Liver (tissue), 9 donors: ENCODE results near the gene SYNJ1. TPM values are rescaled to one million over a fixed set of nuclear protein-coding genes. Genes with fewer than 3 reads are reported as not detected.

Experiments used
- DNase-seq: peaks from one replicate; pipeline ENCODE4 v3.0.0-alpha.2; 2017; ENCODE audit warnings: low spot score
- H3K27ac ChIP-seq, 2 donors: one replicate each; pipeline ENCODE4 v1.7.0; 2013; ENCODE audit warnings: inconsistent platforms in 2 of 2, low read length in 2 of 2, control low read depth in 1 of 2, low read depth in 1 of 2, mild to moderate bottlenecking in 1 of 2
- H3K27me3 ChIP-seq, 4 donors: one replicate each; pipeline versions ENCODE4 v1.6.1 to v1.7.0; 2013; ENCODE audit warnings: low read length in 3 of 4, inconsistent platforms in 1 of 4, mild to moderate bottlenecking in 1 of 4, moderate library complexity in 1 of 4; ENCODE audit not compliant: control insufficient read depth in 4 of 4, insufficient read depth in 4 of 4
- H3K36me3 ChIP-seq, 4 donors: one replicate each; pipeline versions ENCODE4 v1.6.1 to v1.7.0; 2013; ENCODE audit warnings: low read length in 3 of 4, mild to moderate bottlenecking in 3 of 4, low read depth in 1 of 4, moderate library complexity in 1 of 4; ENCODE audit not compliant: control insufficient read depth in 4 of 4, insufficient read depth in 3 of 4
- H3K4me1 ChIP-seq, 4 donors: one replicate each; pipeline versions ENCODE4 v1.6.1 to v1.7.0; 2013; ENCODE audit warnings: low read length in 3 of 4, mild to moderate bottlenecking in 3 of 4, moderate library complexity in 1 of 4; ENCODE audit not compliant: control insufficient read depth in 4 of 4, insufficient read depth in 4 of 4
- H3K4me3 ChIP-seq, 3 donors: one replicate each; pipeline versions ENCODE4 v1.6.1 to v1.7.0; 2013; ENCODE audit warnings: low read length in 3 of 3, control low read depth in 1 of 3, low read depth in 1 of 3, mild to moderate bottlenecking in 1 of 3
- H3K9ac ChIP-seq, 2 donors: one replicate each; pipeline ENCODE4 v1.7.0; 2013; ENCODE audit warnings: low read length in 2 of 2, mild to moderate bottlenecking in 2 of 2, moderate library complexity in 2 of 2, control low read depth in 1 of 2, low read depth in 1 of 2
- H3K9me3 ChIP-seq, 4 donors: one replicate each; pipeline versions ENCODE4 v1.6.1 to v1.7.0; 2013; ENCODE audit warnings: low read length in 3 of 4; ENCODE audit not compliant: control insufficient read depth in 4 of 4
- ATF3 ChIP-seq: IDR thresholded peaks from 2 replicates; pipeline ENCODE4 v1.6.1; 2016; ENCODE audit warnings: antibody characterized with exemption
- CTCF ChIP-seq: fragments of 150-350 bp; IDR thresholded peaks from 2 replicates; pipeline ENCODE4 v1.5.1; 2017; ENCODE audit warnings: improper control_type of control experiment, low read depth, low read length; ENCODE audit not compliant: missing input control
- EGR1 ChIP-seq, 2 donors: IDR thresholded peaks; 2 replicates each; pipeline ENCODE4 v1.6.1; 2016 to 2018; ENCODE audit warnings: antibody characterized with exemption in 2 of 2, low read depth in 2 of 2
- FOXA1 ChIP-seq: IDR thresholded peaks from 2 replicates; pipeline ENCODE4 v1.6.1; 2016; ENCODE audit warnings: antibody characterized with exemption
- FOXA2 ChIP-seq: IDR thresholded peaks from 2 replicates; pipeline ENCODE4 v1.6.1; 2016; ENCODE audit warnings: antibody characterized with exemption
- GABPA ChIP-seq, 2 donors: IDR thresholded peaks in 1 of 2; conservative IDR thresholded peaks in 1 of 2; 2 replicates each; pipeline ENCODE4 v1.6.1; 2016; ENCODE audit warnings: antibody characterized with exemption in 2 of 2, mild to moderate bottlenecking in 1 of 2, moderate library complexity in 1 of 2
- HNF4A ChIP-seq, 2 donors: conservative IDR thresholded peaks; 2 replicates each; pipeline ENCODE4 v1.6.1; 2016; ENCODE audit warnings: antibody characterized with exemption in 2 of 2, mild to moderate bottlenecking in 2 of 2
- HNF4G ChIP-seq: IDR thresholded peaks from 2 replicates; pipeline ENCODE4 v1.6.1; 2016; ENCODE audit warnings: antibody characterized with exemption
- JUND ChIP-seq, 2 donors: IDR thresholded peaks; 2 replicates each; pipeline ENCODE4 v1.6.1; 2016; ENCODE audit warnings: antibody characterized with exemption in 2 of 2
- NR2F2 ChIP-seq: IDR thresholded peaks from 2 replicates; pipeline ENCODE4 v1.6.1; 2016; ENCODE audit warnings: antibody characterized with exemption
- RAD21 ChIP-seq, 2 donors: IDR thresholded peaks; 2 replicates each; pipeline ENCODE4 v1.6.1; 2016; ENCODE audit warnings: antibody characterized with exemption in 2 of 2, mild to moderate bottlenecking in 2 of 2
- REST ChIP-seq: IDR thresholded peaks from 2 replicates; pipeline ENCODE4 v1.6.1; 2016; ENCODE audit warnings: antibody characterized with exemption, mild to moderate bottlenecking
- RXRA ChIP-seq, 2 donors: IDR thresholded peaks; 2 replicates each; pipeline ENCODE4 v1.6.1; 2017 to 2018; ENCODE audit warnings: antibody characterized with exemption in 2 of 2, mild to moderate bottlenecking in 1 of 2
- SP1 ChIP-seq: IDR thresholded peaks from 2 replicates; pipeline ENCODE4 v1.6.1; 2018; ENCODE audit warnings: antibody characterized with exemption, mild to moderate bottlenecking
- WGBS: extraction: QIAGEN DNeasy Blood & Tissue Kit; methylation state at CpG from one replicate; pipeline ENCODE4 v1.1.7; 2013; 5-methylcytosine and 5-hydroxymethylcytosine counted together
- polyA plus RNA-seq, 2 donors: library from polyadenylated mRNA; stranded (reverse) in 1 of 2; unstranded in 1 of 2; fragments of 200-250 nt in 1 of 2; fragments of >200 nt in 1 of 2; fragmentation: Nextera tagmentation in 1 of 2; extraction: Ambion mirVana in 1 of 2; gene quantifications; one replicate each; pipeline versions ENCODE4 v1.2.1 to v1.2.3, GENCODE V29; 2013 to 2015
- total RNA-seq, 2 donors: library from RNA; depleted of rRNA; stranded (reverse); fragments of >200 nt; gene quantifications; one replicate each; pipeline ENCODE4 v1.2.3, GENCODE V29; 2014
- TF ChIP-seq, protein P1 (sequence below): IDR thresholded peaks from 2 replicates; pipeline ENCODE4 v1.6.1; 2016; ENCODE audit warnings: antibody characterized with exemption
- TF ChIP-seq, protein P2 (sequence below): IDR thresholded peaks from 2 replicates; pipeline ENCODE4 v1.6.1; 2016; ENCODE audit warnings: antibody characterized with exemption
- donor health status: healthy.
- donor health status: healthy.
- donor health status: healthy.
- donor health status: healthy.
- donor health status: healthy.

SYNJ1 gene
- total and polyA plus RNA-seq, 4 donors = 2.5 to 7.2 (median 5.0) TPM

DNA sequence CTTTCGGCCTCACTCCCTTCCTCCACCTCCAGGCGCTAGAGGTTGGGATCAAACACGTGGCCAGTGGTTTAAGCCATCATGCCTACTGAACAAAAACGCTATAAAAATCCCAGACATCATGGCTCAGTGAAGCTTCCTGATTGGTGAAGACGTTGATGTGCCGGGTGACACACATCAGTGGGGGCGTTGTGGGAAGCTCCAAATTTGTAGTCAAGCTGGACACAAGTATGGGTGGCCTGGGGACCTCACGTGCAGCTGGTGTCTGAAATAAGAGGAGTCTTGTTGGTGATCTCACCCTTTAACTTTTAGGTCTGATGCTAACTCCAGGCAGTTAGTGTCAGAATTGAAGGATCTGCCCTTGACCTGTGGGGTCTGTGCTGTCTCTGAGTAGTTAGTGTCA, 122.3 kb downstream of the SYNJ1 start:
- Histone ChIP-seq H3K27ac (no peak overlapping the region), H3K36me3 (peaks cover 12 to 52% (median 44%) of the 10 kb centered on the region in 4 donors), H3K27me3 (no peaks in the 10 kb centered on the region), H3K9ac (no peak overlapping the region), H3K9me3 (no peaks in the 10 kb centered on the region), H3K4me1 (no peaks in the 10 kb centered on the region), H3K4me3 (no peak overlapping the region)
- DNase-seq = no peak
- WGBS = 91% methylated on average over 8 of the region's 8 CpGs
- TF ChIP-seq REST (no peak), FOXA2 (no peak), GABPA (IDR thresholded peaks at IDR 0.05 in 1 of 2, conservative IDR thresholded peaks at IDR 0.05 in 1 of 2) (no peak), CTCF (no peak), JUND (IDR thresholded peaks at IDR 0.05) (no peak), ATF3 (no peak), RAD21 (IDR thresholded peaks at IDR 0.05) (no peak), SP1 (no peak), FOXA1 (no peak)
- TF ChIP-seq, protein P1, sequence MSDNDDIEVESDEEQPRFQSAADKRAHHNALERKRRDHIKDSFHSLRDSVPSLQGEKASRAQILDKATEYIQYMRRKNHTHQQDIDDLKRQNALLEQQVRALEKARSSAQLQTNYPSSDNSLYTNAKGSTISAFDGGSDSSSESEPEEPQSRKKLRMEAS = no peak

DNA sequence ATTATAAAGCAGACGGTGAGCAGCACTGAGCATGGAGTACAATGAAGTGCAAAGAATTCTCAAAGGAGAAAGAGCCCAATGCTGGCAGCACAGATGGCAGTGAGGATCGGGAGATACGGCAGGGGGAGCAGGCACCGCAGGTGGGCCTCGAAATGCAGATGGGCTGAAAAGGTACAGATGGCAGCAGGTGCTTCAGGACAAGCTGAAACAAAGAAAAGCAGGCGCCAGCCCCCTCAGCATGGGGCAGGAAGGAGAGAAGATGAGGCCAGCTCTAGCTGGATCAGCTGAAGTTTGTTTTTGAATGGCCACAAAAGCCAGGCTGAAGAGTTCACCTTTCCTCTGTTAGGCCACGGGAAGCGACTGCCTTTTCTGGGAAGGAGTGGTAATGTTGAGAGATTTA, 123.3 kb downstream of the SYNJ1 start:
- no peak overlapping the region for H3K27ac ChIP-seq
- H3K4me3 ChIP-seq = no peak overlapping the region
- no peaks in the 10 kb centered on the region for H3K27me3 ChIP-seq
- H3K9me3 ChIP-seq = no peaks in the 10 kb centered on the region
- H3K36me3 ChIP-seq = peaks cover 12 to 54% (median 45%) of the 10 kb centered on the region in 4 donors
- no peak overlapping the region for H3K9ac ChIP-seq
- no peak for TF ChIP-seq SP1
- TF ChIP-seq, protein P1 = no peak
- no peak for TF ChIP-seq REST
- no peak for TF ChIP-seq GABPA (IDR thresholded peaks at IDR 0.05 in 1 of 2, conservative IDR thresholded peaks at IDR 0.05 in 1 of 2)
- no peak for TF ChIP-seq RAD21 (IDR thresholded peaks at IDR 0.05)
- TF ChIP-seq NR2F2 = no peak
- TF ChIP-seq, protein P2, sequence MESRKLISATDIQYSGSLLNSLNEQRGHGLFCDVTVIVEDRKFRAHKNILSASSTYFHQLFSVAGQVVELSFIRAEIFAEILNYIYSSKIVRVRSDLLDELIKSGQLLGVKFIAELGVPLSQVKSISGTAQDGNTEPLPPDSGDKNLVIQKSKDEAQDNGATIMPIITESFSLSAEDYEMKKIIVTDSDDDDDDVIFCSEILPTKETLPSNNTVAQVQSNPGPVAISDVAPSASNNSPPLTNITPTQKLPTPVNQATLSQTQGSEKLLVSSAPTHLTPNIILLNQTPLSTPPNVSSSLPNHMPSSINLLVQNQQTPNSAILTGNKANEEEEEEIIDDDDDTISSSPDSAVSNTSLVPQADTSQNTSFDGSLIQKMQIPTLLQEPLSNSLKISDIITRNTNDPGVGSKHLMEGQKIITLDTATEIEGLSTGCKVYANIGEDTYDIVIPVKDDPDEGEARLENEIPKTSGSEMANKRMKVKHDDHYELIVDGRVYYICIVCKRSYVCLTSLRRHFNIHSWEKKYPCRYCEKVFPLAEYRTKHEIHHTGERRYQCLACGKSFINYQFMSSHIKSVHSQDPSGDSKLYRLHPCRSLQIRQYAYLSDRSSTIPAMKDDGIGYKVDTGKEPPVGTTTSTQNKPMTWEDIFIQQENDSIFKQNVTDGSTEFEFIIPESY = no peak
- TF ChIP-seq EGR1 (IDR thresholded peaks at IDR 0.05; ENCODE audit: low read depth in 2 of 2) = no peak
- no peak for TF ChIP-seq CTCF
- no peak for TF ChIP-seq RXRA (IDR thresholded peaks at IDR 0.05)
- no peak for TF ChIP-seq FOXA2
- TF ChIP-seq JUND (IDR thresholded peaks at IDR 0.05) = no peak
- TF ChIP-seq HNF4G = no peak
- TF ChIP-seq ATF3 = no peak
- TF ChIP-seq HNF4A (conservative IDR thresholded peaks at IDR 0.05) = no peak
- TF ChIP-seq FOXA1 = no peak
- WGBS = 95% methylated on average over 8 of the region's 8 CpGs
- DNase-seq = no peak
- H3K4me1 ChIP-seq = peaks cover 0 to 3% (median 2%) of the 10 kb centered on the region in 4 donors
